PC-9 (cell line): ENCODE measurements around the gene USP49. TPM values are rescaled to one million over a fixed set of nuclear protein-coding genes. Genes with fewer than 3 reads are reported as not detected.
A peak's percentile ranks its signal among the peaks of the same experiment; 100 is the strongest.

Experiments used
- BruUV-seq: library from RNA; stranded (reverse); fragments of 400-500 nt; replicated peaks from 2 replicates; lab custom pipeline; 2021; lab: Mats Ljungman, UMichigan
- CTCF ChIA-PET: fragments of 300-600 bp; sonication (Branson Sonifier 250); formaldehyde crosslinking; loops from one replicate; lab custom pipeline; 2022; ENCODE audit warnings: antibody characterized with exemption; lab: Charles Lee
- POLR2A ChIA-PET: fragments of 300-600 bp; sonication (Branson Sonifier 250); formaldehyde crosslinking; loops from one replicate; lab custom pipeline; 2022; ENCODE audit warnings: antibody characterized with exemption; ENCODE audit not compliant: unreplicated experiment; lab: Charles Lee
- DNase-seq, 2 experiments: peaks; one replicate each; pipeline versions ENCODE4 v3.0.0 to v3.0.0-alpha.2; 2015 to 2022; ENCODE audit warnings: mixed read lengths in 1 of 2
- H2AFZ ChIP-seq: fragments of 200-600 bp; sonication (generic); 2 replicates; pipeline ENCODE4 v1.8.1; 2017; ENCODE audit warnings: antibody characterized with exemption
- H3F3A ChIP-seq: fragments of 200-600 bp; sonication (generic); 2 replicates; pipeline ENCODE4 v1.8.1; 2017; ENCODE audit warnings: antibody characterized with exemption, mild to moderate bottlenecking, low read depth; ENCODE audit not compliant: insufficient read depth
- H3K27ac ChIP-seq: fragments of 200-600 bp; sonication (generic); 2 replicates; pipeline ENCODE4 v1.6.1; 2016; ENCODE audit warnings: mixed run types
- H3K27me3 ChIP-seq: fragments of 200-600 bp; sonication (generic); 2 replicates; pipeline ENCODE4 v1.6.1; 2016; ENCODE audit warnings: low read depth, mixed run types; ENCODE audit not compliant: insufficient read depth
- H3K36me3 ChIP-seq: fragments of 200-600 bp; sonication (generic); 2 replicates; pipeline ENCODE4 v1.6.1; 2016; ENCODE audit warnings: low read depth, mixed run types
- H3K4me1 ChIP-seq: fragments of 200-600 bp; sonication (generic); replicated peaks from 2 replicates; pipeline ENCODE4 v1.6.1; 2016; ENCODE audit warnings: mixed run types; ENCODE audit not compliant: insufficient read depth
- H3K4me2 ChIP-seq: fragments of 200-600 bp; sonication (generic); 2 replicates; pipeline ENCODE4 v1.6.1; 2017; ENCODE audit warnings: mixed run types
- H3K4me3 ChIP-seq: fragments of 200-600 bp; sonication (generic); 2 replicates; pipeline ENCODE4 v1.6.1; 2016; ENCODE audit warnings: mixed run types
- H3K79me2 ChIP-seq: fragments of 200-600 bp; sonication (generic); 2 replicates; pipeline ENCODE4 v1.6.1; 2017; ENCODE audit warnings: low read depth, mixed run types
- H3K9me2 ChIP-seq: fragments of 200-600 bp; sonication (generic); 2 replicates; pipeline ENCODE4 v1.8.1; 2017; ENCODE audit warnings: mild to moderate bottlenecking; ENCODE audit not compliant: insufficient read depth
- H3K9me3 ChIP-seq: fragments of 200-600 bp; sonication (generic); 2 replicates; pipeline ENCODE4 v1.8.1; 2016; ENCODE audit warnings: low read depth; ENCODE audit not compliant: insufficient read depth
- H4K20me1 ChIP-seq: fragments of 200-600 bp; sonication (generic); 2 replicates; pipeline ENCODE4 v1.8.1; 2017; ENCODE audit not compliant: insufficient read depth
- EZH2 ChIP-seq: fragments of 200-600 bp; sonication (generic); IDR thresholded peaks from 2 replicates; pipeline ENCODE4 v1.8.0; 2017; ENCODE audit warnings: antibody characterized with exemption, low read depth
- intact Hi-C: fragments of 100-400 bp; cut with micrococcal nuclease; formaldehyde crosslinking; loops from one replicate; pipeline ENCODE4 v1.10.0; 2022; ENCODE audit not compliant: unreplicated experiment
- total RNA-seq: library from RNA; stranded (reverse); gene quantifications from 2 replicates; pipeline ENCODE4 v1.2.3, GENCODE V29; 2021
- TF ChIP-seq, protein P1 (sequence below): fragments of 200-600 bp; sonication (generic); conservative IDR thresholded peaks from 2 replicates; pipeline ENCODE4 v1.6.1; 2017; ENCODE audit warnings: mixed run types, antibody characterized with exemption, mild to moderate bottlenecking, moderate library complexity

USP49 gene
- total RNA-seq, 1 experiment from 2014 or later = 10.9 TPM

DNA sequence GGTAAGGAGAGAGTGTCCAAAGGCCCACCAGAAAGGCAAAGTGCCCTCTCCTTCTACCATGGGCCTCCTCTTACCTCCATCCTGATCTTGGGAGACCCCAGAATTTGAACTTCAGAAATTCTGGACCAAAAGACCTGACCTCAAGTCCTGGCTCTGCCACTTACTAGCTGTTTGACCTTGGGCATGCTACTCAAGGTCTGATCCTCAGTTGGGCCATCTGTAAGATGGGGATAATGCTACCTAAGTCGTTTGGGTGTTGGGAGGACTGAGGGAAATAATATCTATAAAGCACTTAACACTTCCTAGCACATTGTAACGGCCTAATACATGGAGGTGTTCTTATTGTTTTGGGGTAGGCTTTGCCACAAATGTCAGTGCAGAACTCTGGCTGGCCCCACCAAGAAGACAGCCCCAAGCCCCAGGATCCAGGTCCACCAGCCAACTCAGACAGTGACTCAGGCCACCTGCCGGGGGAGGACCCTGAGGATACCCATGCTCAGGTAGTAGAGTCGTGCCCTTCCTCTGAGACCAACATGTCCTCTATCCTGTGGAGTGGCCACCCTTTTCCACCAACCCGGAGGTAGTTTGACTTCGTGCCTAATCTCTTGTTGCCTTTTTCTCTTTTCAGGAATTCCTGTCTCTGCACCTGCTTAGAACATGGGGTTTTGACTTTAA, 111.9 kb downstream of the USP49 start:
- no peak for TF ChIP-seq EZH2
- TF ChIP-seq, protein P1, sequence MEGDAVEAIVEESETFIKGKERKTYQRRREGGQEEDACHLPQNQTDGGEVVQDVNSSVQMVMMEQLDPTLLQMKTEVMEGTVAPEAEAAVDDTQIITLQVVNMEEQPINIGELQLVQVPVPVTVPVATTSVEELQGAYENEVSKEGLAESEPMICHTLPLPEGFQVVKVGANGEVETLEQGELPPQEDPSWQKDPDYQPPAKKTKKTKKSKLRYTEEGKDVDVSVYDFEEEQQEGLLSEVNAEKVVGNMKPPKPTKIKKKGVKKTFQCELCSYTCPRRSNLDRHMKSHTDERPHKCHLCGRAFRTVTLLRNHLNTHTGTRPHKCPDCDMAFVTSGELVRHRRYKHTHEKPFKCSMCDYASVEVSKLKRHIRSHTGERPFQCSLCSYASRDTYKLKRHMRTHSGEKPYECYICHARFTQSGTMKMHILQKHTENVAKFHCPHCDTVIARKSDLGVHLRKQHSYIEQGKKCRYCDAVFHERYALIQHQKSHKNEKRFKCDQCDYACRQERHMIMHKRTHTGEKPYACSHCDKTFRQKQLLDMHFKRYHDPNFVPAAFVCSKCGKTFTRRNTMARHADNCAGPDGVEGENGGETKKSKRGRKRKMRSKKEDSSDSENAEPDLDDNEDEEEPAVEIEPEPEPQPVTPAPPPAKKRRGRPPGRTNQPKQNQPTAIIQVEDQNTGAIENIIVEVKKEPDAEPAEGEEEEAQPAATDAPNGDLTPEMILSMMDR = no peak
- Histone ChIP-seq H3K9me3 (no peaks in the 10 kb centered on the region), H3K9me2 (no peaks in the 10 kb centered on the region), H4K20me1 (no peaks in the 10 kb centered on the region), H3K4me2 (peak overlapping the region; percentile 90; the same call in 1 of the 2 replicates), H3K36me3 (no peaks in the 10 kb centered on the region), H3F3A (peaks cover 43% of the 10 kb centered on the region), H3K79me2 (peaks cover 14% of the 10 kb centered on the region), H3K4me1 (peaks cover 46% of the 10 kb centered on the region), H3K4me3 (no peak overlapping the region), H3K27me3 (no peaks in the 10 kb centered on the region), H2AFZ (no peak overlapping the region), H3K27ac (0 out of 2 replicates have a peak overlapping the region, but pooled peaks have one; percentile 78)
- DNase-seq = no peak
- BruUV-seq = no TSS peak
- POLR2A ChIA-PET = interaction anchor here (0.7 kb wide), 1 partner anchor 442 kb away, joined by 4 read pairs; no protein-coding TSS in a partner anchor
- CTCF ChIA-PET = interaction anchor here (0.5 to 0.6 kb wide), 2 partner anchors 267 to 610 kb away, joined by 3 to 5 read pairs; no protein-coding TSS in a partner anchor
- intact Hi-C loops = loop anchor here (5.0 to 10.0 kb wide), 3 partner anchors 154 to 1094 kb away; partner anchors contain the start of genes PRPH2 and RPL7L1

DNA sequence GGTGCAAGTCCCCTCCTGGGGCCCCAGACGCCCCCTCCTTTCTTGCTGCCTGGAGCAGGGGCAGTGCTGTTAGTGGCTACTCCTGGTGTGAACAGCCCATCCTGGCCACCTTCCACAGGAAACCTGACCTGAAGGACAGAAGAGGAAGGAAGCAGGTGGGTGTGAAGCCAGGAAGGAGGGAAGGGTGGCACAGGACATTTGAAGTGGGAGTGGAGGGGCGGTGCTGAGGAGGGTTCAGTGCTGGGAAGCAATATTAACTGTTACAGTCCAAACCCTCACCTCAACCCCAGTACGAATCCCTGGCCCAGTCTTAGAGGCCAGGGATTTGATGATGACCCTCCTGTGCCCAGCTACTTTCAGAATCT, 113.8 kb downstream of the USP49 start:
- peak overlapping the region; percentile 98 for H3K4me2 ChIP-seq
- H3K79me2 ChIP-seq = no peaks in the 10 kb centered on the region
- H4K20me1 ChIP-seq = no peaks in the 10 kb centered on the region
- H3K9me2 ChIP-seq = no peaks in the 10 kb centered on the region
- H3F3A ChIP-seq = peaks cover 41% of the 10 kb centered on the region
- no peak for DNase-seq
- no peaks in the 10 kb centered on the region for H3K9me3 ChIP-seq
- POLR2A ChIA-PET = interaction anchor here (0.6 kb wide), 1 partner anchor 781 kb away, joined by 3 read pairs; no protein-coding TSS in a partner anchor
- no peaks in the 10 kb centered on the region for H3K36me3 ChIP-seq
- no peaks in the 10 kb centered on the region for H3K27me3 ChIP-seq
- BruUV-seq = TSS peak; percentile 14
- H3K27ac ChIP-seq = peak overlapping the region; percentile 37; the same call in 1 of the 2 replicates
- intact Hi-C loops = loop anchor here (2.0 to 10.0 kb wide), 4 partner anchors 156 to 1096 kb away; partner anchors contain the start of genes PRPH2 and RPL7L1
- H3K4me3 ChIP-seq = peak overlapping the region; percentile 94
- peaks cover 46% of the 10 kb centered on the region for H3K4me1 ChIP-seq
- TF ChIP-seq, protein P1 = no peak
- no peak for TF ChIP-seq EZH2
- CTCF ChIA-PET = interaction anchor here (0.5 to 0.6 kb wide), 3 partner anchors 72 to 263 kb away, joined by 3 to 16 read pairs (median 8); no protein-coding TSS in a partner anchor
- peak overlapping the region; percentile 74 for H2AFZ ChIP-seq

DNA sequence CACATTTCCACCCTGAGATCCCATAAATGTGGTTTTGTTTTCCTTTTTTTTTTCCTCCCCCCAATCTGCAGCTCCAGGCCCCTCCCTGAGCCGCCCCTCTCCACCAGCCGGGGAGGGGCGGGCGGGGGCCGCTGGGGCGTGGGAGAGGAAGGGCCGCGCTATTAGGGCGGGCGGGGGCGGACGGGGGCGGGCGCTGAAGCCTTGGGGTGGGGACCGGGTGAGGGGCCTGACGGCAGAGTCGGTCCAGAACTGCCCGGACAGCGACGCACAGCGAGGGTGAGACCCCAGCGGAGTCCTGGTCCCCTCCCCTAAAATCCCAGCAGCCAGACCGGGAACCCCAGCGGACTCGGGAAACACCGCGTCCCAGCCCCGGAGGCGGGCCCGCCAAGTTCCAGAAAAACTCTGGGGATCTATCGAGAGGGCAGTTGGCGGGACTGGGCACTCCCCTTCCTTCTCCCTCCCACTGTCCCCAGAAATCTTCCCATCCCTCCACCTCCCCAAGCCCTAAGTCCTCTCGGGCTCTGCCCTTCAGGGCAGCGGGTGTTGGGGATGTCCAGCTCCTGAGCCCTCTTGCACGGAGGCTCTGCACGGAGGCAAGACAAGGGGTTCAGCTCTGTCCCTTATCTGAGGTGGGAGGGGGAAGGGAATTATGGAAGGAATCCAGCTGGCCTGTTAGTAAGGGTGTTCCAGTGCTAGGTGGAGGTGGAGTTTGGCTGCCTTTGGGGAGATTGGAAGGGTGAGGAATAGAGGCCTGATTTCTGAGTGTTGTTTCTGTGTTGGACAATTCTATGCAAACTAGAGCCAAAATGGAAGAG, 114.4 kb downstream of the USP49 start, which contains the start of gene PRICKLE4:
Gene PRICKLE4 (plus strand): TSS at position 232 of the 815 bp plus-strand sequence. CDS start 2,692 bp downstream, outside the sequence.
- Histone ChIP-seq H3K27ac (peak within 1 kb of the TSS; percentile 43; the same call in 1 of the 2 replicates), H3K4me3 (peak within 1 kb of the TSS; percentile 94), H3K27me3 (no peaks in the 10 kb centered on the region), H4K20me1 (no peaks in the 10 kb centered on the region), H3K4me1 (peaks cover 41% of the 10 kb centered on the region), H2AFZ (peak within 1 kb of the TSS; percentile 95), H3K9me2 (no peaks in the 10 kb centered on the region), H3K36me3 (no peaks in the 10 kb centered on the region), H3F3A (peaks cover 40% of the 10 kb centered on the region), H3K79me2 (no peaks in the 10 kb centered on the region), H3K4me2 (peak within 1 kb of the TSS; percentile 98), H3K9me3 (no peaks in the 10 kb centered on the region)
- ChIA-PET POLR2A (interaction anchor here (0.6 kb wide), 1 partner anchor 781 kb away, joined by 3 read pairs; no protein-coding TSS in a partner anchor), CTCF (no interaction called here)
- no peak for TF ChIP-seq EZH2
- TF ChIP-seq, protein P1 = no peak
- intact Hi-C loops = loop anchor here (1.0 to 10.0 kb wide), 6 partner anchors 157 to 1097 kb away; partner anchors contain the start of genes PRPH2 and RPL7L1
- peak; percentile 61 to 69 for DNase-seq
- BruUV-seq = no TSS peak
